Measurements from ENCODE around the gene CRHR2. TPM values are rescaled to one million over a fixed set of nuclear protein-coding genes. Genes with fewer than 3 reads are reported as not detected.

Gene CRHR2
- total and polyA plus RNA-seq, 11 donors, result 0.06 to 1.6 (median 0.71) TPM; not detected in 1

DNA sequence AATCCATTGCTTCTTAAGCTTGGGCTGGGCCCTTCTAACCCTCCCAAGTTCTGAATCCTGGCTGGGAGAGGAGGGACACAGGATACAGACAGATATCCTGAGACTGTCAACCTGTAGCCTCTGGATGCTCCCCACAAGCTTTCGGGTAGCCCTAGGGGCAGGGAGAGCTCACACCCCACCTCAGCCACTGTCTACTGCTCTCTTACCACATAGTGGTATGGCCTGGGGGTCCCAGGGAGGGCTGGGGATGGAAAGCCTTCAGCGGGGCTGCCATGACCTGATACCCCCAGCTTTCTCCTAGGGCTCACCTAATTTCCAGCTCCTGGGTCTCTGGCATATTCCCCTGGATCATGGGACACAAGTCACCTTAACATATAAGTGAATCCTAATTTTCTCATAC lies 25.1 kb downstream of the CRHR2 start:
- TF ChIP-seq, protein P1, sequence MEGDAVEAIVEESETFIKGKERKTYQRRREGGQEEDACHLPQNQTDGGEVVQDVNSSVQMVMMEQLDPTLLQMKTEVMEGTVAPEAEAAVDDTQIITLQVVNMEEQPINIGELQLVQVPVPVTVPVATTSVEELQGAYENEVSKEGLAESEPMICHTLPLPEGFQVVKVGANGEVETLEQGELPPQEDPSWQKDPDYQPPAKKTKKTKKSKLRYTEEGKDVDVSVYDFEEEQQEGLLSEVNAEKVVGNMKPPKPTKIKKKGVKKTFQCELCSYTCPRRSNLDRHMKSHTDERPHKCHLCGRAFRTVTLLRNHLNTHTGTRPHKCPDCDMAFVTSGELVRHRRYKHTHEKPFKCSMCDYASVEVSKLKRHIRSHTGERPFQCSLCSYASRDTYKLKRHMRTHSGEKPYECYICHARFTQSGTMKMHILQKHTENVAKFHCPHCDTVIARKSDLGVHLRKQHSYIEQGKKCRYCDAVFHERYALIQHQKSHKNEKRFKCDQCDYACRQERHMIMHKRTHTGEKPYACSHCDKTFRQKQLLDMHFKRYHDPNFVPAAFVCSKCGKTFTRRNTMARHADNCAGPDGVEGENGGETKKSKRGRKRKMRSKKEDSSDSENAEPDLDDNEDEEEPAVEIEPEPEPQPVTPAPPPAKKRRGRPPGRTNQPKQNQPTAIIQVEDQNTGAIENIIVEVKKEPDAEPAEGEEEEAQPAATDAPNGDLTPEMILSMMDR (IDR thresholded peaks at IDR 0.05), result no peak
- TF ChIP-seq POLR2A (IDR thresholded peaks at IDR 0.05), result no peak
- WGBS, 4 donors, result 96 to 100% (median 99%) methylated on average over 1 to 2 of the region's 2 CpGs
- Histone ChIP-seq H3K9me3 (no peaks in the 10 kb centered on the region), H3K27ac (no peak overlapping the region), H3K36me3 (no peaks in the 10 kb centered on the region), H3K27me3 (no peaks in the 10 kb centered on the region), H3K4me3 (no peak overlapping the region), H3K4me1 (no peaks in the 10 kb centered on the region)
- DNase-seq, result no peak
- ATAC-seq, result no peak
- intact Hi-C loops (cut with DNase I), result no loop called here

DNA sequence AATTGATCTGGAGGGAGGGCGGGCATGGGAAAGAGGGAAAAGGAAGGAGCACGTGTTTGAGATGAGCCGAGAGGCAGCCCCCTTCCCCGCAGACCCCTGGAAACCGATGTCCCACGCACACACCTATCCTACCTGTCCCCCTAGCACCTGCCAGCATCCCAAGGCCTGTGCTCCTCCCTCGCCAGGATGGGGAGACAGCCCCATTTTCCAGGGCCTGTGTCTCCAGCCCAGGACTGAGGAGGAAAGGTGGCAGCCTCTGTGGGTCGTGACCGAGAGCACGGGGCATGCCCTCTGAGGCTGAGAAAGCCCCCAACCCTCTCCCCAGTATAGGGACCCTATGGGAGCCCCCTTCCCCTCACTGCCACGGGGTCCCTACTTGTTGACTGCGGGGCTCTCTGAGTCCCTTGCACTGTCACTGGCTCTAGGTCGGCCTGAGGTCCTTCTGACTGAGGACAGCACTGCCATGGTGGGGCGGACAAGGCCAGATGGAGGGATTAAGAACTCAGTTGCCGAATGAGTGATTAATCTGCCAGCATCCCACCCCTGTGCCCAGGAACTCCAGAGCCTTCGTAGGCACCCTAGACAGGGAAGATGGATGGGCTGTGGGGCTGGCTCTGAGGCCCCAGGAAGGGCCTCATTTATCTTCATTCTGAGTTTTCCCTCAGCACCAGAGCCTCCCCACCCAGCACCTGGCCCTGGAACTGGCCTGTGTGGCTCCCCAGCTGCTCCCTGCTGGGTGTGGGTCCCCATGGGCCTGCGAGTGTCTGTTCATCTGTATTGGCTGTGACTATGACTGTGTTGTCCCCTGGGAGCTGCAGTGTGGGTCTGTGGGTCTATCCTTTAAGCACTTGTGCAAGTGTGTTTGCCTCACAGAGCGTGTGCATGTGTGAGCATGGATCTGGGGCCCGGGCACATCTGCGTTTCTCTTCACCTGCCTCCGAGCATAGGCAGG lies 26.0 kb downstream of the CRHR2 start:
- intact Hi-C loops (cut with DNase I), result no loop called here

DNA sequence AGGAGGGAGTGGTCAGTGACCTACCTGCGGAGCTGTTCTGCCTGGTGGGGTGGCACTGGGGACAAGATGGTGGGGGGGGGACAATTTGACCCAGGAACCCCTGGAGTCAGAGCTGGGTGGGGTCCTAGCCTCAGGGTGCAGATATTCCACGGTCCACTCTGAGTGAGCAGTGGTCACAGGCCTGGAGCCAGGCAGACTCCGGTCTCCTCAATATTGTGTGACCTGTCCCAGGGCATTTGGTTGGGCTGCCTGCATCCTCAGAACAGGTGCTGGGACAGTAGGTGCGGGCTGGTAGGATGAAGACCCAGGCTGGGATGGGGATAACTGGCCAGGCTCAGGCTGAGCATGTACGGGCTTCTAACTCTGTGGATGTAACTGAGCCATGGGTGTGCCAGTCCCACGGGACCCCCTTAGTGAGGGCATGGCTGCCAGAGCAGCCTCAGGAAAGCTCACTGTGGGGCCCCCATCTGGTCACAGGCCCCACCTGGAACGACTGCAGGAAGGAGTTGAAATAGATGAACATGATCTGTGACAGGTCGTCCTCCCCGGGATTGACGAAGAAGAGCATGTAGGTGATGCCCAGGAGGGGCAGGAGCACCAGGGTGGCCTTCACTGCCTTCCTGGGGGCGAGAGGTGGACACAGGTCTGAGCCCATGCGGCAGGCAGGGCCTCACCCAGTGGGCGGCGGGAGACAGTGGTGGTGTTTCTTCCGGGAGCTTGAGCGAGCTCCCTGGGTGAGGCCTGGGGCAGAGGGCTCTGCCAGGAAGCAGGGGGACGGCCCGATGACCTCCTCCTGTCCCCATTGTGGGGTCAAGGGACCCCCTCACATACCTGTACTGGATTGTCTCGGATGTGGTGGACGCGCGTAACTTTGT lies 26.9 kb downstream of the CRHR2 start:
- no peak for TF ChIP-seq POLR2A (IDR thresholded peaks at IDR 0.05)
- TF ChIP-seq, protein P1 (IDR thresholded peaks at IDR 0.05), result no peak
- ATAC-seq (no peak), DNase-seq (no peak)
- Histone ChIP-seq H3K36me3 (no peaks in the 10 kb centered on the region), H3K27me3 (no peaks in the 10 kb centered on the region), H3K4me3 (no peak overlapping the region), H3K4me1 (no peaks in the 10 kb centered on the region), H3K9me3 (no peaks in the 10 kb centered on the region), H3K27ac (no peak overlapping the region)
- WGBS, 4 donors, result 92 to 95% (median 94%) methylated on average over 20 to 22 of the region's 22 CpGs
- intact Hi-C loops (cut with DNase I), result no loop called here

More for the DNA sequence above, 26.0 kb downstream of the CRHR2 start:
- H3K4me3 ChIP-seq, result no peak overlapping the region
- H3K4me1 ChIP-seq, result no peaks in the 10 kb centered on the region
- H3K9me3 ChIP-seq, result no peaks in the 10 kb centered on the region
- DNase-seq (no peak), ATAC-seq (no peak)
- TF ChIP-seq, protein P1 (IDR thresholded peaks at IDR 0.05), result no peak
- TF ChIP-seq POLR2A (IDR thresholded peaks at IDR 0.05), result no peak
- WGBS, 4 donors, result 81 to 88% (median 86%) methylated on average over 14 to 21 of the region's 21 CpGs
- H3K27ac ChIP-seq, result no peak overlapping the region
- no peaks in the 10 kb centered on the region for H3K36me3 ChIP-seq
- H3K27me3 ChIP-seq, result no peaks in the 10 kb centered on the region

Data from heart left ventricle (tissue), 16 donors.